Activated T-helper 2 cell treated with anti-CD3 and anti-CD28 coated beads, Interferon-gamma antibody, Interleukin-2, Interleukin-4, amounts not matched to agents 10 μg/mL and 5 μg/mL and 100 μg/mL, durations not matched to agents 14 hours and 24 hours and 36 hours (primary cell): ENCODE data around the gene CELF4. TPM values are rescaled to one million over a fixed set of nuclear protein-coding genes. Genes with fewer than 3 reads are reported as not detected.

Experiments
- DNase-seq: peaks from one replicate; pipeline ENCODE4 v3.0.0; 2021; ENCODE audit warnings: low spot score
- H3K27ac Mint-ChIP-seq: one replicate; pipeline ENCODE4 v1.8.0; 2021; ENCODE audit warnings: mixed read lengths
- H3K27me3 Mint-ChIP-seq: one replicate; pipeline ENCODE4 v1.8.0; 2021; ENCODE audit warnings: low read depth, mixed read lengths
- H3K36me3 Mint-ChIP-seq: one replicate; pipeline ENCODE4 v1.8.0; 2021; ENCODE audit warnings: low read depth, mixed read lengths
- H3K4me1 Mint-ChIP-seq: one replicate; pipeline ENCODE4 v1.8.0; 2021; ENCODE audit warnings: low read depth, mixed read lengths
- H3K4me3 Mint-ChIP-seq: one replicate; pipeline ENCODE4 v1.8.0; 2021; ENCODE audit warnings: low read depth, mild to moderate bottlenecking, moderate library complexity, mixed read lengths
- H3K9me3 Mint-ChIP-seq: one replicate; pipeline ENCODE4 v1.8.0; 2021; ENCODE audit warnings: mixed read lengths
- intact Hi-C: fragments of 100-400 bp; cut with micrococcal nuclease; formaldehyde crosslinking; loops from one replicate; pipeline ENCODE4 v1.15.1; 2023
- total RNA-seq: library from RNA; stranded (reverse); gene quantifications from 2 replicates; pipeline ENCODE4 v1.2.3, GENCODE V29; 2022

CELF4 gene
- total RNA-seq, 1 donor from 2014 or later = not detected

DNA sequence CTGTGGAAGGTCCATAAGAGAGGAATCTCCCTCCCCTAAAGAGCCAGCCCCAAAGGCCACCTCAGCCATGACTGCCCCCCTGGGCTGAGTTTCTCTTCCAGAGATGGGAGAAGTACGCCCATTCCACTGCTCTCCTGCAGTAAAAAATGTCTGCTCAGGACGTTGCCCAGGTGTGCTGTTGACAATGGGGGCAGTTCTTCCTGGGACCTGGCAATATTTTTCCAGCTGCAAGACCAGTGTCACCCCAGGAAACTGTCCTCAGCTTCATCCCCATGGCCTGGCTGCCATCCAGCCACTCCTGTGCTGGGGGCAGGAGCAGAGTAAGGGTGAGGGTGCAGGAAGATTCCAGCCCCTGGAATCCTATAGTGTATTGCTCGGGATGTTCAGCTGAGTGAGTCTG is 14.3 kb downstream of the CELF4 start:
- H3K36me3 Mint-ChIP-seq = no peaks in the 10 kb centered on the region
- DNase-seq = no peak
- no peaks in the 10 kb centered on the region for H3K4me1 Mint-ChIP-seq
- H3K27me3 Mint-ChIP-seq = no peaks in the 10 kb centered on the region
- H3K27ac Mint-ChIP-seq = no peak overlapping the region
- H3K9me3 Mint-ChIP-seq = no peaks in the 10 kb centered on the region
- H3K4me3 Mint-ChIP-seq = no peak overlapping the region
- intact Hi-C loops = no loop called here

- no peaks in the 10 kb centered on the region for H3K9me3 Mint-ChIP-seq
- intact Hi-C loops = no loop called here
- H3K27ac Mint-ChIP-seq = no peak overlapping the region
- H3K36me3 Mint-ChIP-seq = no peaks in the 10 kb centered on the region
- DNase-seq = no peak
- no peak overlapping the region for H3K4me3 Mint-ChIP-seq
- H3K4me1 Mint-ChIP-seq = no peaks in the 10 kb centered on the region
- H3K27me3 Mint-ChIP-seq = no peaks in the 10 kb centered on the region
Observed at GRCh38 chr18:37550118-37550875, 15.3 kb downstream of the CELF4 start.

DNA sequence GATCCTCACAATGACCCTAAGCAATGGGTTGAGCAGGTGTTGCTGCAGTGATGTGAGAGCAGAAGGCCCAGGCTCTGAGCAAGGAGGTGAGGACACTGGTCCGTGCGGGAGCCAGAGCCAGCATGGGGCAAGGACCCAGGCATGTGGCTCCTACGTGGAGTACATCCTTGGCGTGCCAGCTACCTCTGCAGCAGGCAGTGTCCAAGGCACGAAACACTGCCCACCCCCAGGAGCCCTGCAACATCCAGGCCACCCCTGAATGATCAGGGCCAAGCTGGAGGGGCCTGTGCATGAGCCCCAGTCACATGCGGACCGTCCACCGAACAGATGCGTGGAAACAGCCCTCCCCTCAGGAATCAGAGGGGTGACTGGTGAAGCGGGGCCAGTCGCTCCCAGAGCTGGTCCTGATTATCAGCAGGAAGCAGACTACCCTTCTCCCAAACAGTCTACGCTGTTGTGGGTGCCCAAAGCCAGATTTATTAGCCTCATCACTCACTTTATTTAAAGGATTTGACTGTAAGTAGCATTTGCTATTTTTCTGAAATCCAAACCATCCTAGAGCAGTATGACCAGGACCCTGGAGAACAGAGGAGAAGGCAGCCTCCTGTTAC is 16.8 kb downstream of the CELF4 start:
- no peak for DNase-seq
- Mint-ChIP-seq H3K4me1 (no peaks in the 10 kb centered on the region), H3K27me3 (no peaks in the 10 kb centered on the region), H3K9me3 (no peaks in the 10 kb centered on the region), H3K36me3 (no peaks in the 10 kb centered on the region), H3K27ac (no peak overlapping the region), H3K4me3 (no peak overlapping the region)
- intact Hi-C loops = no loop called here

- no peaks in the 10 kb centered on the region for H3K36me3 Mint-ChIP-seq
- no peaks in the 10 kb centered on the region for H3K4me1 Mint-ChIP-seq
- H3K9me3 Mint-ChIP-seq = no peaks in the 10 kb centered on the region
- H3K4me3 Mint-ChIP-seq = no peak overlapping the region
- DNase-seq = no peak
- H3K27me3 Mint-ChIP-seq = no peaks in the 10 kb centered on the region
- intact Hi-C loops = no loop called here
- no peak overlapping the region for H3K27ac Mint-ChIP-seq
Observed at GRCh38 chr18:37547196-37547827, 18.3 kb downstream of the CELF4 start.

GRCh38 chr18:37546651-37547050 is 18.9 kb downstream of the CELF4 start:
- H3K4me1 Mint-ChIP-seq = no peaks in the 10 kb centered on the region
- no peak overlapping the region for H3K4me3 Mint-ChIP-seq
- DNase-seq = no peak
- H3K27me3 Mint-ChIP-seq = no peaks in the 10 kb centered on the region
- H3K27ac Mint-ChIP-seq = no peak overlapping the region
- H3K36me3 Mint-ChIP-seq = no peaks in the 10 kb centered on the region
- no peaks in the 10 kb centered on the region for H3K9me3 Mint-ChIP-seq
- intact Hi-C loops = no loop called here

GRCh38 chr18:37546272-37546537 is 19.4 kb downstream of the CELF4 start:
- no peaks in the 10 kb centered on the region for H3K9me3 Mint-ChIP-seq
- no peak for DNase-seq

DNA sequence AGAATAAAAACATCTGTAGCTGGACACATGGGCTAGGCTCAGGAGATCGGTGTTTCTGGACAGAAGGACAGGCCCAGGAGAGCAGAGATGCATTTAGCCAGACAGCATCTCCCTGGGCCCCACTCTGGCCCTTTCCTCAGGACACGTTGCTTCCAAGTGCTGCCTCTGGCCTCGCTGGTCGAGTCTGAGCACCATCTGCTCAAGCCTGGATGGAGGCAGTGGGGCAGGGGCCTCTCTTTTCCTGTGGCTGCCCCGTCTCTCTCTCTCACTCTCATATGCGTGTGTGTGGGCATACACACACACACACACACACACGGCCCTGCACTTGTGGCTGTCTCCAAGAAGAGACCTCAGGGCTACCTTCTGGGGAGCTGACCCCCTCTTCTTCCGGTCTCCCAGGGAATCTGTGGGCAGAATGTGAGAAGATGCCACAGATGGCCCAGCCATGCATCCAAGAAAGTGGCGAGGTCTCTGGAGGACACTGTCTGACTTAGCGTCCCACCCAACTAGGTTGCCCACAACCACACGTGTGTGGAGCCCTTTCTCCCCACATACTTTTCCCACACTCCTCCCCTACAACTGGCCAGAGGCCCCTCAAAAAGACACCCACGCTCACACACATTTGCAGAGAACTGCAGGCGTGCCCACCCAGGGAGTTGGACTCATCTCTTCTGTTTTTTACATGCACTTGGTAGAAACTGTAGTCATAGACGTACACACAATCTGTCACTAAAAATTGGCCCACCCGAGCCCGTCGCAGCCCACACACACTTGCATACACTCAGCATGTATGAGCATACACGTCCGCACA is 19.9 kb downstream of the CELF4 start:
- Mint-ChIP-seq H3K27ac (no peak overlapping the region), H3K4me1 (no peaks in the 10 kb centered on the region), H3K27me3 (no peaks in the 10 kb centered on the region), H3K9me3 (no peaks in the 10 kb centered on the region), H3K4me3 (no peak overlapping the region), H3K36me3 (no peaks in the 10 kb centered on the region)
- DNase-seq = no peak
- intact Hi-C loops = no loop called here

More at GRCh38 chr18:37546272-37546537, 19.4 kb downstream of the CELF4 start:
- no peak overlapping the region for H3K4me3 Mint-ChIP-seq
- no peaks in the 10 kb centered on the region for H3K4me1 Mint-ChIP-seq
- H3K27me3 Mint-ChIP-seq = no peaks in the 10 kb centered on the region
- intact Hi-C loops = no loop called here
- no peaks in the 10 kb centered on the region for H3K36me3 Mint-ChIP-seq
- H3K27ac Mint-ChIP-seq = no peak overlapping the region

DNA sequence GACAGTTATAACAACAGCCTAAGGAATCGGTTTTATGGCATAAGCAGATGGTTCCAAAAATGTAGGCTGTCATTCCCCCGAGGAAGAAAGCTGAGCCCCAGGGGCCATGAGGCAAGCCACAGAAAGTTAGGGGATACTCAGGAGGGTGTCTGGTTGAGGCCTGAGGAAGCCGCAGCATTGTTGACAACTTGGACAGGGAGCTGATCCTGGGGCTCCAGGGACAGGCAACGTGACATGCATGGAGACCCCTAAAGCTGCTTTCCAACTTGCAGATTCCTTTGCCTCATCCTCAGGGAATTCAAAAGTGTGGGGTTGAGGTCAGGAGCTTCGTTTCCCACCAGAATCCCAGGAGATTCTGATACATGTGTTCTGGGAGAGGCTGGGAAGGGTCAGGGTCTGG is 20.9 kb downstream of the CELF4 start:
- no peaks in the 10 kb centered on the region for H3K9me3 Mint-ChIP-seq
- no peak overlapping the region for H3K27ac Mint-ChIP-seq

GRCh38 chr18:37544217-37544616 is 21.4 kb downstream of the CELF4 start:
- intact Hi-C loops = no loop called here
- no peaks in the 10 kb centered on the region for H3K9me3 Mint-ChIP-seq
- H3K27me3 Mint-ChIP-seq = no peaks in the 10 kb centered on the region
- no peaks in the 10 kb centered on the region for H3K4me1 Mint-ChIP-seq
- no peak overlapping the region for H3K27ac Mint-ChIP-seq
- DNase-seq = no peak
- H3K4me3 Mint-ChIP-seq = no peak overlapping the region
- H3K36me3 Mint-ChIP-seq = no peaks in the 10 kb centered on the region

More for the DNA sequence above, 20.9 kb downstream of the CELF4 start:
- no peaks in the 10 kb centered on the region for H3K27me3 Mint-ChIP-seq
- H3K4me3 Mint-ChIP-seq = no peak overlapping the region
- intact Hi-C loops = no loop called here
- DNase-seq = no peak
- no peaks in the 10 kb centered on the region for H3K36me3 Mint-ChIP-seq
- no peaks in the 10 kb centered on the region for H3K4me1 Mint-ChIP-seq

- Mint-ChIP-seq H3K9me3 (no peaks in the 10 kb centered on the region), H3K27me3 (peaks cover 4% of the 10 kb centered on the region), H3K36me3 (no peaks in the 10 kb centered on the region), H3K4me1 (no peaks in the 10 kb centered on the region), H3K27ac (no peak overlapping the region), H3K4me3 (no peak overlapping the region)
- intact Hi-C loops = no loop called here
- no peak for DNase-seq
Observed at GRCh38 chr18:37543321-37543720, 22.3 kb downstream of the CELF4 start.

GRCh38 chr18:37541517-37541916 is 24.1 kb downstream of the CELF4 start:
- H3K4me1 Mint-ChIP-seq = no peaks in the 10 kb centered on the region
- no peak overlapping the region for H3K27ac Mint-ChIP-seq
- no peaks in the 10 kb centered on the region for H3K36me3 Mint-ChIP-seq
- H3K27me3 Mint-ChIP-seq = peaks cover 7% of the 10 kb centered on the region
- no peaks in the 10 kb centered on the region for H3K9me3 Mint-ChIP-seq
- H3K4me3 Mint-ChIP-seq = no peak overlapping the region
- intact Hi-C loops = no loop called here
- DNase-seq = no peak

DNA sequence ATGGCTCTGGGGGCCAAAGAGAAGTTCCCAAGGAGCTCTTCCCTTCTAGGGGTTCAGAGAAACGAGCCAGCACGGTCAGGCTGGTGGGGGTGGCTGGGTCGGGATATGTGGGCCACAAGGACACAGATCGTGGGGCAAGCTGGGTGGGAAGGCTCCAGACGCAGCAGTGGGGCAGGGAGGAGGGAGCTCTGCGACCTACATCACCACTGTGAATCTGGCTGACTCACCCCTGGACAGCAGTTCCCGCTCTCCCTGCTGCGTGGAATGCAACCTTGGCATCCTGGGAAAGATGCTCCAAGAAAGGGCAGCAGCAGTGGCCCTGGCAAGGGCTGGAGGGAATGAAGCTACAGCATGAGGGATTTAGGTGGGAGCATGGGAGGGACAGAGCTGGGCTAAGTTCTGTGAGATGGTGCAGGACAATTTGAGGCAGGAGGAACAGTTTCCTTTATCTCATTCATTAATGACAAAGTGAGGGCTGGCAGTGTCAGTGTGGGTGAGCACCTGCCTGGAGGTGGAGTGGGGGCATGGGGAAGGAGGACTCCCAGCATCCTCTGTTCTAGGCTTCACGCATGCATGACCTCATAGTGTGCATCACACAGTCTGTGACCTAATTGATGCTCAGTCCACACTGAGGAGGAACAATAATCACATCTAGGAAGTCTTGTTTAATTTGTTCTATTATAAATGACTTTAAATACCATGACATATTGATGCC is 25.0 kb downstream of the CELF4 start:
- no peak overlapping the region for H3K27ac Mint-ChIP-seq
- no peaks in the 10 kb centered on the region for H3K36me3 Mint-ChIP-seq
- H3K9me3 Mint-ChIP-seq = no peaks in the 10 kb centered on the region
- DNase-seq = no peak
- H3K4me1 Mint-ChIP-seq = no peaks in the 10 kb centered on the region
- peaks cover 7% of the 10 kb centered on the region for H3K27me3 Mint-ChIP-seq
- intact Hi-C loops = no loop called here
- H3K4me3 Mint-ChIP-seq = no peak overlapping the region
